Peyer's patch (tissue), 4 donors: ENCODE data around the gene ASB2.

Experiments
- CTCF ChIP-seq, 6 experiments: fragments of 450-650 bp in 4 of 6; fragments of 200-600 bp in 2 of 6; sonication (generic) in 1 of 6; IDR thresholded peaks; one replicate each; pipeline ENCODE4 v1.5.1; 2017 to 2019; ENCODE audit warnings: antibody characterized with exemption in 6 of 6, mild to moderate bottlenecking in 3 of 6, moderate library complexity in 1 of 6
- POLR2A ChIP-seq, 2 donors: fragments of 450-650 bp; IDR thresholded peaks; one replicate each; pipeline ENCODE4 v1.5.1; 2017; ENCODE audit warnings: antibody characterized with exemption in 2 of 2, mild to moderate bottlenecking in 2 of 2, moderate library complexity in 2 of 2

- TF ChIP-seq CTCF (IDR thresholded peaks at IDR 0.05) (no peak), POLR2A (IDR thresholded peaks at IDR 0.05) (no peak)
Observed at GRCh38 chr14:93952829-93953228, 23.5 kb downstream of the ASB2 start.
